Measurements from ENCODE around the gene ZNF486. TPM values are rescaled to one million over a fixed set of nuclear protein-coding genes. Genes with fewer than 3 reads are reported as not detected.

Gene ZNF486
- total and polyA plus RNA-seq, 2 donors (not counting 1 experiment from before 2014, with no cell fraction given) = 5.3 to 16.6 TPM

- H3K4me3 Mint-ChIP-seq = no peak overlapping the region
- peaks cover 19 to 29% of the 10 kb centered on the region in 2 donors for H3K4me1 ChIP-seq (ENCODE audit: control insufficient read depth in 2 of 2, insufficient read depth in 2 of 2, low read length in 2 of 2)
- H3K36me3 ChIP-seq (replicated peaks in 1 of 2; ENCODE audit: control extremely low read depth in 1 of 2, control insufficient read depth in 1 of 2, extremely low read depth in 1 of 2, insufficient read depth in 2 of 2, low read length in 1 of 2) = peaks cover 1 to 6% of the 10 kb centered on the region in 2 experiments
- ATAC-seq (ENCODE audit: low read depth) (no peak), DNase-seq (no peak)
- ChIA-PET CTCF (interaction anchor here (0.6 to 0.7 kb wide), 2 partner anchors 114 to 484 kb away, joined by 3 read pairs; no protein-coding TSS in a partner anchor), POLR2A (interaction anchor here (2.0 kb wide), 1 partner anchor 88 kb away, joined by 9 read pairs; the partner anchor contains the start of gene ZNF90)
- H3K9me3 ChIP-seq (ENCODE audit: control extremely low read depth in 1 of 3, control insufficient read depth in 2 of 3, insufficient read depth in 1 of 3, low read length in 2 of 3) = peaks cover 1 to 34% (median 2%) of the 10 kb centered on the region in 3 donors
- no peak overlapping the region for H3K4me2 ChIP-seq (replicated peaks; ENCODE audit: low read depth, low read length, poor library complexity, severe bottlenecking)
- no peak overlapping the region for H3K9ac ChIP-seq (ENCODE audit: low read length)
- H3K4me1 Mint-ChIP-seq = peaks cover 54% of the 10 kb centered on the region
- no peak overlapping the region for H3K4me3 ChIP-seq (ENCODE audit: control extremely low read depth in 1 of 5, extremely low read depth in 1 of 5, insufficient read depth in 1 of 5, low read depth in 2 of 5, low read length in 4 of 5)
- peak overlapping the region; percentile 64 for H3K27ac Mint-ChIP-seq
- intact Hi-C loops (cut with micrococcal nuclease) = loop anchor here (2.0 to 10.0 kb wide), 5 partner anchors 73 to 499 kb away; partner anchors contain the start of genes ZNF101 and ZNF737
- peak overlapping the region; percentile 64 for H2AFZ ChIP-seq (ENCODE audit: insufficient read depth, low read depth, low read length, poor library complexity, severe bottlenecking)
- no peaks in the 10 kb centered on the region for H3K27me3 ChIP-seq (replicated peaks in 1 of 4; ENCODE audit: control extremely low read depth in 1 of 4, control insufficient read depth in 3 of 4, insufficient read depth in 4 of 4, low read length in 3 of 4)
- H3K9me3 Mint-ChIP-seq (ENCODE audit: insufficient read depth) = peaks cover 4% of the 10 kb centered on the region
- peaks cover 5% of the 10 kb centered on the region for H4K20me1 ChIP-seq (ENCODE audit: control insufficient read depth, insufficient read depth, low read length, poor library complexity, severe bottlenecking)
- no peak overlapping the region for H3K27ac ChIP-seq (ENCODE audit: low read length in 2 of 2)
- no peaks in the 10 kb centered on the region for H3K27me3 Mint-ChIP-seq
- WGBS (ENCODE audit: insufficient coverage) = no CpG with 5 or more reads among the region's 7 CpGs
- H3K79me2 ChIP-seq (ENCODE audit: control insufficient read depth, insufficient read depth, low read length) = peaks cover 38% of the 10 kb centered on the region
- TF ChIP-seq, protein P1, sequence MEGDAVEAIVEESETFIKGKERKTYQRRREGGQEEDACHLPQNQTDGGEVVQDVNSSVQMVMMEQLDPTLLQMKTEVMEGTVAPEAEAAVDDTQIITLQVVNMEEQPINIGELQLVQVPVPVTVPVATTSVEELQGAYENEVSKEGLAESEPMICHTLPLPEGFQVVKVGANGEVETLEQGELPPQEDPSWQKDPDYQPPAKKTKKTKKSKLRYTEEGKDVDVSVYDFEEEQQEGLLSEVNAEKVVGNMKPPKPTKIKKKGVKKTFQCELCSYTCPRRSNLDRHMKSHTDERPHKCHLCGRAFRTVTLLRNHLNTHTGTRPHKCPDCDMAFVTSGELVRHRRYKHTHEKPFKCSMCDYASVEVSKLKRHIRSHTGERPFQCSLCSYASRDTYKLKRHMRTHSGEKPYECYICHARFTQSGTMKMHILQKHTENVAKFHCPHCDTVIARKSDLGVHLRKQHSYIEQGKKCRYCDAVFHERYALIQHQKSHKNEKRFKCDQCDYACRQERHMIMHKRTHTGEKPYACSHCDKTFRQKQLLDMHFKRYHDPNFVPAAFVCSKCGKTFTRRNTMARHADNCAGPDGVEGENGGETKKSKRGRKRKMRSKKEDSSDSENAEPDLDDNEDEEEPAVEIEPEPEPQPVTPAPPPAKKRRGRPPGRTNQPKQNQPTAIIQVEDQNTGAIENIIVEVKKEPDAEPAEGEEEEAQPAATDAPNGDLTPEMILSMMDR (IDR thresholded peaks at IDR 0.05) = no peak
- TF ChIP-seq EZH2 (IDR thresholded peaks at IDR 0.05; ENCODE audit: borderline replicate concordance, insufficient read depth, low read depth, low read length, poor library complexity, severe bottlenecking) = no peak
These were observed 932 bp upstream of the ZNF486 start for GRCh38 chr19:20165971-20166592.

DNA sequence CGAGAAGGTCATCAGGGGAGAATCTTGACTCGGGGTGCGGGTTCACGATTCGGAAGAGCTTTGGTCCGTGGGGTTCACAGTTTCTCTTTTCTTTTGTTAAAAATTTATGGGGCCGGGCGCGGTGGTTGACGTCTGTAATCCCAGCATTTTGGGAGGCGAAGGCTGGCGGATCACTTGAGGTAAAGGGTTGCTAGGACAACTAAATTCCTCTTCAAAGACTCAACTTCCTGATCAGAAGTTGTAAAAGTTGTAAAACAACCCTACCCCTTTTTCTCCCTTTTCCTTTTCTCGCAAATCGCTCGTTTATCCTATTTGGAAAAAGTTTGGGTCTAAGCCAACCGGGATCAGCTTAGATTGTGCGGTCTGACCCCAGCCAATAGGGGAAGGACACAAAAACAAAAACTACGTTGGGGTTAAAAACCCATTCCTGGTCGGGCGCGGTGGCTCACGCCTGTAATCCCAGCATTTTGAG lies 673 bp downstream of the ZNF486 start:
- Histone ChIP-seq H3K79me2 (ENCODE audit: control insufficient read depth, insufficient read depth, low read length) (peaks cover 53% of the 10 kb centered on the region), H3K36me3 (replicated peaks in 1 of 2; ENCODE audit: control extremely low read depth in 1 of 2, control insufficient read depth in 1 of 2, extremely low read depth in 1 of 2, insufficient read depth in 2 of 2, low read length in 1 of 2) (peaks cover 1 to 19% of the 10 kb centered on the region in 2 experiments), H3K27me3 (replicated peaks in 1 of 4; ENCODE audit: control extremely low read depth in 1 of 4, control insufficient read depth in 3 of 4, insufficient read depth in 4 of 4, low read length in 3 of 4) (no peaks in the 10 kb centered on the region), H3K9me3 (ENCODE audit: control extremely low read depth in 1 of 3, control insufficient read depth in 2 of 3, insufficient read depth in 1 of 3, low read length in 2 of 3) (peaks cover 1 to 36% (median 2%) of the 10 kb centered on the region in 3 donors), H3K27ac (ENCODE audit: low read length in 2 of 2) (peak overlapping the region; percentile 65 to 78), H3K9ac (ENCODE audit: low read length) (peak overlapping the region; percentile 91), H2AFZ (ENCODE audit: insufficient read depth, low read depth, low read length, poor library complexity, severe bottlenecking) (peak overlapping the region; percentile 84), H3K4me2 (replicated peaks; ENCODE audit: low read depth, low read length, poor library complexity, severe bottlenecking) (peak overlapping the region; percentile 91), H4K20me1 (ENCODE audit: control insufficient read depth, insufficient read depth, low read length, poor library complexity, severe bottlenecking) (peaks cover 7% of the 10 kb centered on the region), H3K4me3 (ENCODE audit: control extremely low read depth in 1 of 5, extremely low read depth in 1 of 5, insufficient read depth in 1 of 5, low read depth in 2 of 5, low read length in 4 of 5) (peak overlapping the region; percentile 54 to 99 (median 73)), H3K4me1 (ENCODE audit: control insufficient read depth in 2 of 2, insufficient read depth in 2 of 2, low read length in 2 of 2) (peaks cover 11 to 19% of the 10 kb centered on the region in 2 donors)
- intact Hi-C loops (cut with micrococcal nuclease) = loop anchor here (1.0 to 10.0 kb wide), 7 partner anchors 71 to 500 kb away; partner anchors contain the start of genes ZNF101, ZNF14 and ZNF737
- CTCF ChIA-PET = no interaction called here
- TF ChIP-seq EZH2 (IDR thresholded peaks at IDR 0.05; ENCODE audit: borderline replicate concordance, insufficient read depth, low read depth, low read length, poor library complexity, severe bottlenecking) = no peak
- TF ChIP-seq, protein P1 (IDR thresholded peaks at IDR 0.05) = no peak
- peak overlapping the region; percentile 97 for H3K27ac Mint-ChIP-seq
- H3K27me3 Mint-ChIP-seq = no peaks in the 10 kb centered on the region
- DNase-seq (no peak), ATAC-seq (ENCODE audit: low read depth) (no peak)
- H3K4me1 Mint-ChIP-seq = peaks cover 51% of the 10 kb centered on the region
- peaks cover 5% of the 10 kb centered on the region for H3K9me3 Mint-ChIP-seq (ENCODE audit: insufficient read depth)
- POLR2A ChIA-PET = interaction anchor here (0.7 to 2.0 kb wide), 5 partner anchors 70 to 1229 kb away, joined by 3 to 9 read pairs (median 6); partner anchors contain the start of genes ZNF493, ZNF682, ZNF737 and ZNF90
- peak overlapping the region; percentile 100 for H3K4me3 Mint-ChIP-seq
- WGBS (ENCODE audit: insufficient coverage) = 23% methylated on average over 9 of the region's 22 CpGs

All from B cell (primary cell).